ENCODE results near the gene NPAS3.

NPAS3 gene

GRCh38 chr14:33809396-33809981 is 870.8 kb downstream of the NPAS3 start:
- Histone ChIP-seq H3K79me2 (ENCODE audit: insufficient read depth, low read length) (no peaks in the 10 kb centered on the region), H3K36me3 (ENCODE audit: insufficient read depth, low read length) (no peaks in the 10 kb centered on the region), H3K9ac (ENCODE audit: low read depth, low read length) (no peak overlapping the region), H4K20me1 (ENCODE audit: insufficient read depth, low read length) (no peaks in the 10 kb centered on the region), H3K4me1 (ENCODE audit: insufficient read depth, low read length) (no peaks in the 10 kb centered on the region), H3K27me3 (ENCODE audit: insufficient read depth, low read length, poor library complexity) (peaks cover 6% of the 10 kb centered on the region), H3K9me3 (ENCODE audit: insufficient read depth, low read length, severe bottlenecking) (no peaks in the 10 kb centered on the region), H3K27ac (ENCODE audit: low read length) (no peak overlapping the region), H2AFZ (ENCODE audit: low read depth, low read length) (no peak overlapping the region), H3K4me2 (ENCODE audit: insufficient read depth, low read length) (no peak overlapping the region), H3K4me3 (ENCODE audit: low read depth in 1 of 2, low read length in 2 of 2) (no peak overlapping the region)
- no peak for ATAC-seq (ENCODE audit: insufficient read depth, low read depth)
- no peak for DNase-seq
- TF ChIP-seq EZH2 (IDR thresholded peaks at IDR 0.05; ENCODE audit: borderline replicate concordance, low read depth, low read length, severe bottlenecking) (no peak), CTCF (IDR thresholded peaks at IDR 0.05; ENCODE audit: borderline replicate concordance, extremely low read depth, low read length, poor library complexity, severe bottlenecking) (no peak)

GRCh38 chr14:33810308-33810707 is 871.6 kb downstream of the NPAS3 start:
- no peak for DNase-seq
- H3K4me3 ChIP-seq (ENCODE audit: low read depth in 1 of 2, low read length in 2 of 2): no peak overlapping the region
- no peaks in the 10 kb centered on the region for H3K79me2 ChIP-seq (ENCODE audit: insufficient read depth, low read length)
- H2AFZ ChIP-seq (ENCODE audit: low read depth, low read length): no peak overlapping the region
- ATAC-seq (ENCODE audit: insufficient read depth, low read depth): no peak
- no peaks in the 10 kb centered on the region for H3K4me1 ChIP-seq (ENCODE audit: insufficient read depth, low read length)
- H3K9me3 ChIP-seq (ENCODE audit: insufficient read depth, low read length, severe bottlenecking): no peaks in the 10 kb centered on the region
- TF ChIP-seq EZH2 (IDR thresholded peaks at IDR 0.05; ENCODE audit: borderline replicate concordance, low read depth, low read length, severe bottlenecking): no peak
- H3K4me2 ChIP-seq (ENCODE audit: insufficient read depth, low read length): no peak overlapping the region
- no peaks in the 10 kb centered on the region for H3K36me3 ChIP-seq (ENCODE audit: insufficient read depth, low read length)
- no peak overlapping the region for H3K9ac ChIP-seq (ENCODE audit: low read depth, low read length)
- no peaks in the 10 kb centered on the region for H4K20me1 ChIP-seq (ENCODE audit: insufficient read depth, low read length)
- H3K27me3 ChIP-seq (ENCODE audit: insufficient read depth, low read length, poor library complexity): peaks cover 9% of the 10 kb centered on the region
- H3K27ac ChIP-seq (ENCODE audit: low read length): no peak overlapping the region

- Histone ChIP-seq H3K27me3 (ENCODE audit: insufficient read depth, low read length, poor library complexity) (peaks cover 13% of the 10 kb centered on the region), H3K4me3 (ENCODE audit: low read depth in 1 of 2, low read length in 2 of 2) (no peak overlapping the region), H3K9ac (ENCODE audit: low read depth, low read length) (no peak overlapping the region), H3K27ac (ENCODE audit: low read length) (no peak overlapping the region), H3K4me2 (ENCODE audit: insufficient read depth, low read length) (no peak overlapping the region), H2AFZ (ENCODE audit: low read depth, low read length) (no peak overlapping the region), H3K4me1 (ENCODE audit: insufficient read depth, low read length) (no peaks in the 10 kb centered on the region), H3K36me3 (ENCODE audit: insufficient read depth, low read length) (no peaks in the 10 kb centered on the region), H3K79me2 (ENCODE audit: insufficient read depth, low read length) (no peaks in the 10 kb centered on the region), H4K20me1 (ENCODE audit: insufficient read depth, low read length) (no peaks in the 10 kb centered on the region), H3K9me3 (ENCODE audit: insufficient read depth, low read length, severe bottlenecking) (no peaks in the 10 kb centered on the region)
- DNase-seq (no peak), ATAC-seq (ENCODE audit: insufficient read depth, low read depth) (no peak)
- no peak for TF ChIP-seq CTCF (IDR thresholded peaks at IDR 0.05; ENCODE audit: borderline replicate concordance, extremely low read depth, low read length, poor library complexity, severe bottlenecking)
- no peak for TF ChIP-seq EZH2 (IDR thresholded peaks at IDR 0.05; ENCODE audit: borderline replicate concordance, low read depth, low read length, severe bottlenecking)
Measured at GRCh38 chr14:33811721-33812120, 873.0 kb downstream of the NPAS3 start.

- Histone ChIP-seq H3K36me3 (ENCODE audit: insufficient read depth, low read length) (no peaks in the 10 kb centered on the region), H3K9me3 (ENCODE audit: insufficient read depth, low read length, severe bottlenecking) (no peaks in the 10 kb centered on the region), H3K4me2 (ENCODE audit: insufficient read depth, low read length) (no peak overlapping the region), H3K79me2 (ENCODE audit: insufficient read depth, low read length) (no peaks in the 10 kb centered on the region), H3K27me3 (ENCODE audit: insufficient read depth, low read length, poor library complexity) (peaks cover 13% of the 10 kb centered on the region), H3K27ac (ENCODE audit: low read length) (no peak overlapping the region), H3K4me3 (ENCODE audit: low read depth in 1 of 2, low read length in 2 of 2) (no peak overlapping the region), H2AFZ (ENCODE audit: low read depth, low read length) (no peak overlapping the region), H4K20me1 (ENCODE audit: insufficient read depth, low read length) (no peaks in the 10 kb centered on the region), H3K4me1 (ENCODE audit: insufficient read depth, low read length) (no peaks in the 10 kb centered on the region), H3K9ac (ENCODE audit: low read depth, low read length) (no peak overlapping the region)
- DNase-seq: no peak
- no peak for TF ChIP-seq EZH2 (IDR thresholded peaks at IDR 0.05; ENCODE audit: borderline replicate concordance, low read depth, low read length, severe bottlenecking)
- TF ChIP-seq CTCF (IDR thresholded peaks at IDR 0.05; ENCODE audit: borderline replicate concordance, extremely low read depth, low read length, poor library complexity, severe bottlenecking): no peak
- no peak for ATAC-seq (ENCODE audit: insufficient read depth, low read depth)
Measured at GRCh38 chr14:33812181-33812580, 873.5 kb downstream of the NPAS3 start.

Measured in DND-41 (cell line).